HG03342 (cell line): ENCODE measurements around the gene NOTCH1.

Experiments
- ATAC-seq: cut with Tn5 transposase; IDR thresholded peaks from one replicate; pipeline ENCODE4 v1.9.1; 2021; ENCODE audit warnings: mild to moderate bottlenecking, moderate library complexity; ENCODE audit not compliant: unreplicated experiment

The NOTCH1 gene

GRCh38 chr9:136504512-136505348 lies 41.1 kb downstream of the NOTCH1 start:
- ATAC-seq: no peak

DNA sequence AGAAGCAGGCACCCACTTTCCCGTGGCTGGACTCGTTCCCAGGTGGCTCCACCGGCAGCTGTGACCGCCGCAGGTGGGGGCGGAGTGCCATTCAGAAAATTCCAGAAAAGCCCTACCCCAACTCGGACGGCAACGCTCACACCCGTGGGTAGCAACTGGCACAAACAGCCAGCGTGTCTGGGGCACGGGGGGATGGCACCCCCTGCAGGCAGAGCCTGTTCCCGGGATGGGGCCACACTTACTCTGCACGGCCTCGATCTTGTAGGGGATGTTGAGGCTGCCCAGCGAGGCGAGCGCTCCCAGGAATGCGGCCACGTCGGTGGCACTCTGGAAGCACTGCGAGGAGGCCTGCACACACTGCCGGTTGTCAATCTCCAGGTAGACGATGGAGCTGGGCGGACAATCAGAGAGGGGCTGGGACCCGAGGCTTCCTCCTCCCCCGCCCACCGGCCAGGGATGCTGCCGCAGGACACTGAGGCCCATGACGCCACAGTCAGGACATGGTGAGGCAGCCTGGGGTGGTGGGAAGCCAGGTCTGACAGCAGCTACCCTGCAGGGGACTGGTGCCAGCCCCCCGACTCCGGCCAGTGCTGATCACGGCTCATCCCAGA lies 42.8 kb downstream of the NOTCH1 start:
- no peak for ATAC-seq

DNA sequence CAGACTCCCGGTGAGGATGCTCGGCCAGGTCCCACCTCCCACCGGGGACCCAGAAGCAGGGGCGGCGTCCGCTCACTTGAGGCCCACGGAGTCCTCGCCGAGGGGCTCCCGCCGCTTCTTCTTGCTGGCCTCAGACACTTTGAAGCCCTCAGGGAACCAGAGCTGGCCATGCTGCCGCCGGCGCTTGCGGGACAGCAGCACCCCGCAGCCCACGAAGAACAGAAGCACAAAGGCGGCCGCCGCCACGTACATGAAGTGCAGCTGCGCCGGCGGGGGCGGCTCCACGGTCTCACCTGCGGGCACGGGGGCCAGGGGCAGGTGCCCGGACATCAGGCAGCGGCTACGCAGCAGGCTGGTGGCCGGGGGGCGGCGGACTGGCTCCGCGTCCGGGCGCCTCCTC lies 43.7 kb downstream of the NOTCH1 start:
- ATAC-seq: no peak

- no peak for ATAC-seq
Measured at GRCh38 chr9:136501686-136502085, 44.2 kb downstream of the NOTCH1 start.

GRCh38 chr9:136499935-136500910 lies 45.6 kb downstream of the NOTCH1 start:
- no peak for ATAC-seq

DNA sequence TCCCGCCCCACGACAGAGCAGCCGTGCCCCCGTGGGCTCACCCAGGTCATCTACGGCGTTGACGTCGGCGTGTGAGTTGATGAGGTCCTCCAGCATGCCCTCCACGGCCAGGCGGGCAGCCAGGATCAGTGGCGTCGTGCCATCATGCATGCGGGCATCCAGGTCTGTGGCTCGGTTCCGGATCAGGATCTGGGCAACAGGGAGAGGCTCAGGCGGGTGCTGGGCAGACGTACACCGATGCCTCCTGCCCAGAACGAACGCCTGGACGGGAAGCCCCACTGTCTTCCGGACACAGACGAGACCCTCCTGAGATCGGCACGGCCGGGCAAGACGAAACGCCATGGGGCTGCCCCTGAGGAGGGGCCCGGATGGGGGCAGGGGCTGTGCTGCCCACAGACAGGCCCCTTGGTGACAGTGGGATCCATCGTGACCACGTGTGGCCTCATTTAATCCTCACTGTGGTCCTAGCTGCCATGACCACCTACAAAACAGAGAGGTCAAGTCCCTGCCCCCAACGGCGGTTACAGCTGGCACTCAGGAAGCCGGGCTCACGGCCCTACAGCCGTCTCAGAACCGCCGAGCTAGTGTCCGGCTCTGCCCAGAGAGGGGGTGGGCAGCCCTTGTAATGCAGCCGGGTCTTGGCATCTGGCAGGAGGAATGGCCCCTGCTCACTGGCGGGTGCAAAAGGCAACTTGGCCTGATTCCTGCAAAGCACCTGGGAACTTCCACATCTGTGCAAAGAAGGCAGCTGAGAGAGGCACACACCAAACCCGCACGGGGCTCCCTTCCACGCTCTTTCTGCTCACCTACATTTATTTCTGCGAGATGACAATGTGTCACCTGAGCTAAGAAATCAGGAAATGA lies 46.5 kb downstream of the NOTCH1 start:
- ATAC-seq: no peak

- ATAC-seq: no peak
Measured at GRCh38 chr9:136497916-136498695, 47.7 kb downstream of the NOTCH1 start.

- no peak for ATAC-seq
Measured at GRCh38 chr9:136496801-136497620, 48.8 kb downstream of the NOTCH1 start.

- no peak for ATAC-seq
Measured at GRCh38 chr9:136496181-136496580, 49.7 kb downstream of the NOTCH1 start.

DNA sequence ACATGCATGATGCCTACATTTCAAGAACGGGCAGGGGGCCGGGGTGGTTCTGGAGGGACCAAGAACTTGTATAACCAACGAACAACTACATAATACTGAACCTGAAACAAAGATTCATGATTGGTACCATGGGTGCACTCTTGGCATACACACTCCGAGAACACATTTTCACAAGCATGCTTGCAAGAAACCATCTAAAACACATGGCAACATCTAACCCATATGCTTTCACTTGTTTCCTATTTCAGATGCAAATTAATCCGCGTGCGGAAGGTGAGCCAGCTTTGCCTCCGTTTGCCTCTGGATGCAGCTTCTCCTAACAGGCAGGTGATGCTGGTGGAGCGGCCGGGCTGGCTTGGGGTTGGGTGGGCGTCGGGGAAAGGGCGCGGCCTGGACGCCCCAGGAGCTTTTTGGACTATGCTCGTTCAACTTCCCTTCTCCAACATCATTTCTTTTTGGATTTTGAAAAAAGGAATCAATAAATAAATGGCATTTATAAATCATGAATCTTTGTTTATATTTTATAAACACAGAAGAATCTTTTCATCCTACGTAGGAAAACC lies 50.5 kb downstream of the NOTCH1 start:
- ATAC-seq: no peak

DNA sequence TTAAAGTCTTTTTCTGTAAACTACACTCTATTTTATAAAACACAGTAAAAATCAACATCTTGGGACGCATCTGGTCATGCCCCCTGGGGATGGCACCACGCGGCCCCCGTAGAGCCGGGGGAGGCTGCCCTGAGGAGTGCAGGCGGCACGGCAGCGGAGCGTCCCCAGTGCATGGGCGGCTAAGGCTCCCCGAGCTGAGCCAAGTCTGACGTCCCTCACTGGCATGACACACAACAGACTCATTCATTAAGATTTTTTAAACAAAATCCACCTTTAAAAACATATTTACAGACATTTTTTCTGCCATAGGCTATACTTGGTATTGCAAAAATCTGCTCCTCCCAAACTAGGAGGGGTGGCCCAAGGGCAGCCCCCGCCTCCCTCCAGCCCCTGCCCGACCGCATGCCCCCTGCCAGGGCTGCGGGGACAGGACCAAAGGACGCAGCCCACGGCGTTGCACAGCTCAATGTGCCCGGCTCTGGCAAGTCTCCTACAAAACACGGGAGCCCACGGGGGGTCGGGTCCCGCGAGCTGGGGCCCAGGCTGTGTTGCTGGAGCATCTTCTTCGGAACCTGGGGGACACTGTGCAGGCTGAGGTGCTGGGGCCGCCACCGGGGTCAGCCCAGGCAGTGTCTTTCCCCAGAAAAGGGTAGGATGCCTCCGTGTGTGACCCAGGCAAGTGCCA lies 51.2 kb downstream of the NOTCH1 start:
- no peak for ATAC-seq

GRCh38 chr9:136494012-136494411 lies 51.8 kb downstream of the NOTCH1 start:
- ATAC-seq: no peak

GRCh38 chr9:136493567-136493971 lies 52.3 kb downstream of the NOTCH1 start:
- no peak for ATAC-seq

DNA sequence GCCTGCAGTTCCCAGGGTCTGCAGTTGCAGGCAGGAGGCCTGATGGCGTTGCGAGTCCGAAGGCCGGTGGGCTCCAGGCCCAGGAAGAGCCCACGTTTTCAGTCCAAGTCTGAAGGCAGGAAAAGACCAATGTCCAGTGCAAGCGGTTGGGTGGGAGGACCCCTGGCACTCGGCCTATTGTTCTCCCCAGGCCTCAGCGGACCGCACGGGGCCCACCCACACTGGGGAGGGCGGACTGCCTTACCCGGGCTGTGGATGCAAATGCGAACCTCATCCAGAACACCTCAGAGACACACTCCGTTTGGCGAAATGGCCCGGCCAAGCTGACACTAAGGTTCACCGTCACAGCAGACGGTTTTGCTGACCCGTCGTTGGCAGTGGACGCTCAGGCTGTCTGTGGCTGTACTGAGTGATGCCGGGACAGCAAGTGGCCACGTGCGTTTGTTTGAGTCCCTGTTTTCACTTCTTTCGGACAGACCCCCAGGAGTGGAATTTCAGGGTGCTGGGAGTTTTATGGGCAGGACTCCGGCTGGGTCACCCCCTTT lies 52.8 kb downstream of the NOTCH1 start:
- ATAC-seq: no peak

DNA sequence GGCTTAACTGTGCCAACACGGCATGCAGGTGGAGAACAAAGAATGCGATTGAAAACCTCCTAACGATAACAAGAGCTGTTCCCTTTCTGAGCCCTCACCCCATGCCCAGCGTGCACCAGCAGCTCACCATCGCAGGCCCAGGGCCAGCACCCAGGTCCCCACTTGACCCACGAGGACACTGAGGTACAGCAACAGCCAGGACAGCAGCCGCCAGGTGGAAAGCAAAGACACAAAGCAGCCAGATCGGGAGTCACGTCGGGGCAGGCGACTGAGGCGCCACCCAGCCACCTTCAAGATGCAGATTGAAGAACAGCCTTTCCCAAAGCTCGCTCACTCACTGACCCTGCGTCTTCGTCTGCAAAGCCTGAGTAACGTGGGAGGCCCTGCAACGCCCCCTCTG lies 56.1 kb downstream of the NOTCH1 start:
- no peak for ATAC-seq

DNA sequence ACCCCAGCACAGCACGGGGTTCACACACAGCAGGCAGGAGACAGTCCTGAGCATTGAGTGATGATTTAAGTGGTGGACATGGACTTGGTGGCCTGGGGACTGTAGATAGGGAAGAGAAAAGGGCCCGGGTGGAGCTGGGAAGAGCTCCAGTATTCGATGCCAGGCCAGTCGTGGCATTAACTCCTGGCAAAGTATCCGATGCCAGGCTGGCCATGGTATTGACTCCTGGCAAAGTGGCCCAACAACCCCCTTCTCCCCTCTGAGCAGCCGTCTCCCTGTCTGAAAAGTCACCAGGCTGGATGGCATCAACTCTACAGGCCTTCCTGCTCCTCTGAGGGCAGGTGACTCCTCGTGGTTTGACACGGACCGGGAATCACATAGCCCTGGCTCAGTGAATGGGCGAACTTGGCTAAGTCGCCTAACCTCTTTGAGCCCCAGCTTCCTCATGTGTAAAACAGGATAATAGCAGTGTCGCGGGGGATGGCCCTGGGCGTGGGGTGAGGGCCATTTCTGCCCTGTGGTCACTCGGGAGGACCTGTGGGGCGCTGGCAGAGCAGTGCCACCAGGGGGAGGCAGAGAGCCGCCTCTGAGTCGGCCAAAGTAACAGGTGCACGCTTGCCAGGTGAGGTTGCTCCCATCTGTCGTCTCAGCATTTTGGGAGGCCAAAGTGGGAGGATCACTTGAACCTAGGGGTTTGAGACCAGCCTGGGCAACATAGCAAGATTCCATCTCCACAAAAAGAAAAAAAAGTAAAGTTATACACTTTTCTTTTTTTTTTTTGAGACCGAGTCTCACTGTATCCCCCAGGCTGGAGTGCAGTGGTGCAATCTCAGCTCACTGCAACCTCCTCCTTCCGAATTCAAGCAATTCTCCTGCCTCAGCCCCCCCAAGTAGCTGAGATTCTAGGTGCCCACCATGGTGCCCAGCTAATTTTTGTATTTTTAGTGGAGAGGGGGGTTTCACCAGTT lies 57.3 kb downstream of the NOTCH1 start:
- ATAC-seq: no peak
